NCI-H1105 treated with DMSO at 0.1 percent for 48 hours (cell line): ENCODE results near the gene CLEC4E.
"Not testable (repeated sequence)": the region's sequence is repeated elsewhere in the genome, so short reads cannot be mapped to it uniquely, and the experiment has no call there.

Source experiments
- DNase-seq: peaks from one replicate; lab custom pipeline; 2025; lab: John Stamatoyannopoulos, UW

CLEC4E gene

GRCh38 chr12:8540831-8541230 is at the start of gene CLEC4E:
Gene CLEC4E (minus strand): TSS chr12:8540905. CDS start chr12:8540797, 108 bp downstream.
- DNase-seq: not testable (repeated sequence)

GRCh38 chr12:8589679-8590078 is 49.0 kb upstream of the CLEC4E start:
- DNase-seq: no peak

GRCh38 chr12:8584478-8584877 is 43.8 kb upstream of the CLEC4E start:
- not testable (repeated sequence) for DNase-seq

GRCh38 chr12:8584004-8584403 is 43.3 kb upstream of the CLEC4E start:
- DNase-seq: no peak

GRCh38 chr12:8581098-8581784 is 40.5 kb upstream of the CLEC4E start:
- no peak for DNase-seq

- DNase-seq: no peak
These were observed 37.2 kb upstream of the CLEC4E start for GRCh38 chr12:8577879-8578278.

- DNase-seq: no peak
These were observed 31.8 kb upstream of the CLEC4E start for GRCh38 chr12:8572507-8572906.

- DNase-seq: peak; percentile 92
These were observed 25.8 kb upstream of the CLEC4E start for GRCh38 chr12:8566525-8566924.

GRCh38 chr12:8566052-8566451 is 25.3 kb upstream of the CLEC4E start:
- DNase-seq: not testable (repeated sequence)

- DNase-seq: no peak
These were observed 24.0 kb upstream of the CLEC4E start for GRCh38 chr12:8564656-8565055.

- DNase-seq: no peak
These were observed 22.7 kb upstream of the CLEC4E start for GRCh38 chr12:8563356-8563755.

GRCh38 chr12:8562310-8562709 is 21.6 kb upstream of the CLEC4E start:
- no peak for DNase-seq

- DNase-seq: no peak
These were observed 20.3 kb upstream of the CLEC4E start for GRCh38 chr12:8561011-8561410.

- no peak for DNase-seq
These were observed 19.0 kb upstream of the CLEC4E start for GRCh38 chr12:8559676-8560075.

- DNase-seq: no peak
These were observed 15.9 kb upstream of the CLEC4E start for GRCh38 chr12:8556531-8557097.

GRCh38 chr12:8554451-8555195 is 13.9 kb upstream of the CLEC4E start:
- DNase-seq: no peak

- DNase-seq: peak; percentile 98
These were observed 12.5 kb upstream of the CLEC4E start for GRCh38 chr12:8553088-8553627.

GRCh38 chr12:8549381-8549780 is 8.7 kb upstream of the CLEC4E start:
- DNase-seq: no peak

GRCh38 chr12:8548192-8548591 is 7.5 kb upstream of the CLEC4E start:
- DNase-seq: no peak

GRCh38 chr12:8547645-8548044 is 6.9 kb upstream of the CLEC4E start:
- no peak for DNase-seq

- no peak for DNase-seq
These were observed 5.9 kb upstream of the CLEC4E start for GRCh38 chr12:8546591-8546990.

GRCh38 chr12:8544295-8544694 is 3.6 kb upstream of the CLEC4E start:
- DNase-seq: peak; percentile 71

GRCh38 chr12:8541562-8541961 is 857 bp upstream of the CLEC4E start:
- DNase-seq: no peak
